Measurements from ENCODE around the gene LAMC3.

- TF ChIP-seq SP1 (IDR thresholded peaks at IDR 0.05) (no peak), FOXK2 (IDR thresholded peaks at IDR 0.05) (no peak), CTBP1 (IDR thresholded peaks at IDR 0.05; ENCODE audit: borderline replicate concordance) (no peak), SUZ12 (IDR thresholded peaks at IDR 0.05) (no peak), FOXA1 (IDR thresholded peaks at IDR 0.05) (no peak), HDGF (IDR thresholded peaks at IDR 0.05; ENCODE audit: borderline replicate concordance) (no peak), TARDBP (IDR thresholded peaks at IDR 0.05) (no peak), LEF1 (IDR thresholded peaks at IDR 0.05; ENCODE audit: borderline replicate concordance) (no peak), ELF4 (IDR thresholded peaks at IDR 0.05) (no peak), ARNT (IDR thresholded peaks at IDR 0.05) (no peak), NFRKB (IDR thresholded peaks at IDR 0.05) (no peak), FOXM1 (IDR thresholded peaks at IDR 0.05; ENCODE audit: borderline replicate concordance) (no peak)
Observed at GRCh38 chr9:131020862-131021261, 11.9 kb downstream of the LAMC3 start.

All from HEK293T (cell line).